Activated T-cell treated with anti-CD3 and anti-CD28 coated beads, Interleukin-2, amount 50 U/mL, for 4 hours (primary cell): ENCODE measurements around the gene CDK18. TPM values are rescaled to one million over a fixed set of nuclear protein-coding genes. Genes with fewer than 3 reads are reported as not detected.
A peak's percentile ranks its signal among the peaks of the same experiment; 100 is the strongest.

ENCODE experiments used
- ATAC-seq, 2 donors: fragments of 200-7000 bp; cut with Tn5 transposase; one replicate each; pipeline ENCODE4 v1.10.0; 2021
- DNase-seq: peaks from one replicate; pipeline ENCODE4 v3.0.0-alpha.2; 2020
- H3K27me3 Mint-ChIP-seq: one replicate; pipeline ENCODE4 v1.8.0; 2021; ENCODE audit warnings: low read depth, mixed read lengths
- H3K36me3 Mint-ChIP-seq: one replicate; pipeline ENCODE4 v1.8.0; 2022; ENCODE audit warnings: mixed read lengths; ENCODE audit not compliant: insufficient read depth
- H3K4me1 Mint-ChIP-seq: one replicate; pipeline ENCODE4 v1.8.0; 2021; ENCODE audit warnings: low read depth, mixed read lengths
- H3K4me3 Mint-ChIP-seq: one replicate; pipeline ENCODE4 v1.8.0; 2021; ENCODE audit warnings: mild to moderate bottlenecking, moderate library complexity, mixed read lengths
- H3K9me3 Mint-ChIP-seq: one replicate; pipeline ENCODE4 v1.8.0; 2021; ENCODE audit warnings: mixed read lengths
- total RNA-seq, 3 donors: library from RNA; stranded (reverse); gene quantifications; one replicate each; pipeline ENCODE4 v1.2.1, GENCODE V29; 2021

Gene CDK18
- total RNA-seq, 3 donors from 2014 or later = 0.76 to 1.9 (median 0.95) TPM

DNA sequence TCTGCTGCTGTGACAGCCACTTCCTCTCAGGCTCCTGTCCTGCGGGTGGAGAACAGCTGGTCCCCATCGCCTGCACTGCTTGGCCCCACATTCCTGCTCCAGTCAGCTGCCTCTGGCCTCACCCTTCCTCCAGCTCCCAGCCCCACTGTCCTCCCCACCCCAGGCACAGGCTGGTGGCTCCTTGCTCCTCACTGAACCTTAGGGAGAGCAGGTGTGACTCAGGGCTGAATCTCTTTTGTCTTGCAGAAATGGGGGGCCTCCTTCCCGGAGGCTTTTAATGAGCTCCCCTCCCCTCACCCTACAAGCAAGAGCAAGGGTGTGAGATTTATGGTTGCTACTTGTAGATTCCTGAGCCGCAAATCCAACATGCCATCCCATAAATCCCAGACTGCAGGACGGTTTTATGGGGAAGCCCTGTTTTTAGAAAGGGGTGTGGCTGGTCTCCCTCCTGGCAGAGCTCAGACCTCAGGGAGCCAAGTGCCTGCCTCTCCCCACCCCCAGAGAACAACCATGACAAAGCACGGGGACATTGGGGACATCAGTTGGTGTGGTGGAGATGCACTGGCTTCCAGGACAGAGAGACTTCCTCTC is 15.2 kb downstream of the CDK18 start:
- ATAC-seq (no peak), DNase-seq (no peak)
- Mint-ChIP-seq H3K36me3 (no peaks in the 10 kb centered on the region), H3K4me1 (no peaks in the 10 kb centered on the region), H3K27me3 (no peaks in the 10 kb centered on the region), H3K9me3 (no peaks in the 10 kb centered on the region), H3K4me3 (no peak overlapping the region)

GRCh38 chr1:205520709-205521108 is 16.2 kb downstream of the CDK18 start:
- no peaks in the 10 kb centered on the region for H3K9me3 Mint-ChIP-seq
- no peak overlapping the region for H3K4me3 Mint-ChIP-seq
- H3K27me3 Mint-ChIP-seq = no peaks in the 10 kb centered on the region
- ATAC-seq = no peak
- H3K36me3 Mint-ChIP-seq = no peaks in the 10 kb centered on the region
- no peak for DNase-seq
- no peaks in the 10 kb centered on the region for H3K4me1 Mint-ChIP-seq

DNA sequence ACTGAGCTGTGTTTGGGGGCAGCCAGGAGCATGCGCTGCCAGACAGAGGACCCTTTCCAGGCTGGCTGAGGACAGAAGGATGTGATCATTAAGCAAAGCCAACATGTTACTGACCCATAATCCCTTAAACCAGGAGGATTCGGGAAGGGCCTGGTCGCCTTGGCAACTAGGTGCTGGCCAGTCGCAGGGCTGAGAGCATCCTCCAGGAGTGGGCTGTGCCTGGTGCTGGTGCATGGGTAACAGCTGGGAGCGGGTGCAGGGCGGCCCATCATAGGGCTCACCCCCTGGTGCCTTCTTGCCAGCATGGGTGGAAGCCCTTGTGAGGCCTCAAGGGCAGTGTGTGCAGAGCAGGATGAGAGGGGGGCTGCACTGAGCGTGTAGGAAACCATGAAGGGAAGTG is 17.2 kb downstream of the CDK18 start:
- no peaks in the 10 kb centered on the region for H3K9me3 Mint-ChIP-seq

DNA sequence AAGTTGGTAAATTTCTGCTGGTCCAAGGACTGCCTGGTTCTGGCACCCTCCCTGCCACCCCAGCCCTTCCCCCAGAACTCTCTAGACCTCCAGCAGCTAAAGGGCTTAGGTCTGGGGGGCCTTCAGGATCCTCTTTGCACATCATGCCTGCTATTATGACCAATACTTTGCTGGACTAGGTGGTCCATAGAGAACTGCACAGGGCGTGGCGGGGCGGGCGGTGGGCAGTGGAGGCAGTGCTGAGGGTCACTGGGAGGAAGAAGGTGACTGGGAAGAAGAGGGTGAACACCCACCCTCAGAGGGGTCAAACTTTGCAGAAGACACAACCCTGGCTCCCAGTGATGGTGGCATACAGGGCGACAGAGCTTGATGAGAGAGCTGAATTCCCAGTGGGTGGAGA is 18.2 kb downstream of the CDK18 start:
- Mint-ChIP-seq H3K4me3 (no peak overlapping the region), H3K27me3 (no peaks in the 10 kb centered on the region), H3K4me1 (no peaks in the 10 kb centered on the region), H3K9me3 (no peaks in the 10 kb centered on the region), H3K36me3 (no peaks in the 10 kb centered on the region)
- DNase-seq (no peak), ATAC-seq (no peak)

More for the DNA sequence above, 17.2 kb downstream of the CDK18 start:
- no peak for ATAC-seq
- no peak overlapping the region for H3K4me3 Mint-ChIP-seq
- no peaks in the 10 kb centered on the region for H3K36me3 Mint-ChIP-seq
- DNase-seq = no peak
- no peaks in the 10 kb centered on the region for H3K4me1 Mint-ChIP-seq
- no peaks in the 10 kb centered on the region for H3K27me3 Mint-ChIP-seq

GRCh38 chr1:205523261-205523890 is 18.9 kb downstream of the CDK18 start:
- ATAC-seq = no peak
- no peak for DNase-seq
- no peaks in the 10 kb centered on the region for H3K9me3 Mint-ChIP-seq
- no peaks in the 10 kb centered on the region for H3K27me3 Mint-ChIP-seq
- H3K4me1 Mint-ChIP-seq = no peaks in the 10 kb centered on the region
- no peak overlapping the region for H3K4me3 Mint-ChIP-seq
- H3K36me3 Mint-ChIP-seq = no peaks in the 10 kb centered on the region

GRCh38 chr1:205523891-205524793 is 19.7 kb downstream of the CDK18 start:
- DNase-seq (peak; percentile 66), ATAC-seq (peak; percentile 44 to 53)
- no peak overlapping the region for H3K4me3 Mint-ChIP-seq
- no peaks in the 10 kb centered on the region for H3K9me3 Mint-ChIP-seq
- no peaks in the 10 kb centered on the region for H3K27me3 Mint-ChIP-seq
- no peaks in the 10 kb centered on the region for H3K4me1 Mint-ChIP-seq
- H3K36me3 Mint-ChIP-seq = no peaks in the 10 kb centered on the region

GRCh38 chr1:205524794-205525101 is 20.3 kb downstream of the CDK18 start:
- ATAC-seq (no peak), DNase-seq (no peak)
- no peaks in the 10 kb centered on the region for H3K27me3 Mint-ChIP-seq
- peaks cover 4% of the 10 kb centered on the region for H3K4me1 Mint-ChIP-seq
- no peaks in the 10 kb centered on the region for H3K36me3 Mint-ChIP-seq
- H3K4me3 Mint-ChIP-seq = no peak overlapping the region
- no peaks in the 10 kb centered on the region for H3K9me3 Mint-ChIP-seq

DNA sequence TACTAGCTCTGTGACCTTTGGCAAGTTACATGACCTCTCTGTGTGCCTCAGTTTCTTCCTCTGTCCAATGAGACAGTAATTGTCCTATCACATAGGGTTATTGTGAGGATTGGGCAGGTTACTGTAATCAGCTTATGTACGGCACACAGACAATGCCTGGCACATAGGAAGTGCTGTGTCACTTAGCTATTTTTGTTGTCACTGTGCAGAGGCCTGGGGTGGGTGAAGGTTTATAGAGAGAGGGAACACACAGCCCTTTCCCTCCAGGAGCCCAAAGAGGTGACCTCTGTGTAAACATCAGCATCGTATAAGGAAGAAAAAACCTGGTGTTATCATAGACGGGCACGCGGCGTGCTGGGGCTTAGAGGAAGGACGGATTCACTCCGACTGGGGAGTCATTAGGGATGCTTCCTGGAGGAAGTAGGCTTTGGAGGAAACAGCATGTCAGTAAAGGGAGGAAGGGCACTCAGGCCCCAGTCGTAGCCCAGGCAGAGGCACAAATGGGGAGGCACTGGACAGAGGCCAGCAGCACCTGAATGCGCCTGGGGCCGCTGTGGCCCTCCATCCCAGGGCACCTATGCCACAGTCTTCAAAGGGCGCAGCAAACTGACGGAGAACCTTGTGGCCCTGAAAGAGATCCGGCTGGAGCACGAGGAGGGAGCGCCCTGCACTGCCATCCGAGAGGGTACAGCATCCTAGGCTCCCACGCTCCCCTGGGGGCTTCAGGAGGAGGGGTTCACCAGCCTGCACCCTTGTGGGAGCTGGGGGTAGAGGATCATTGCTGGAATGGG is 21.2 kb downstream of the CDK18 start:
- ATAC-seq = no peak
- H3K4me1 Mint-ChIP-seq = peaks cover 4% of the 10 kb centered on the region
- H3K36me3 Mint-ChIP-seq = no peaks in the 10 kb centered on the region
- H3K9me3 Mint-ChIP-seq = no peaks in the 10 kb centered on the region
- no peak for DNase-seq
- H3K4me3 Mint-ChIP-seq = no peak overlapping the region
- no peaks in the 10 kb centered on the region for H3K27me3 Mint-ChIP-seq

GRCh38 chr1:205526431-205526830 is 22.0 kb downstream of the CDK18 start:
- ATAC-seq = no peak
- DNase-seq = no peak
- Mint-ChIP-seq H3K36me3 (no peaks in the 10 kb centered on the region), H3K4me1 (peaks cover 4% of the 10 kb centered on the region), H3K27me3 (no peaks in the 10 kb centered on the region), H3K9me3 (no peaks in the 10 kb centered on the region), H3K4me3 (no peak overlapping the region)

- Mint-ChIP-seq H3K4me1 (peaks cover 4% of the 10 kb centered on the region), H3K27me3 (no peaks in the 10 kb centered on the region)
Observed at GRCh38 chr1:205527931-205528330, 23.5 kb downstream of the CDK18 start.

GRCh38 chr1:205528446-205528886 is 24.0 kb downstream of the CDK18 start:
- H3K4me3 Mint-ChIP-seq = no peak overlapping the region

More at GRCh38 chr1:205527931-205528330, 23.5 kb downstream of the CDK18 start:
- H3K4me3 Mint-ChIP-seq = no peak overlapping the region
- no peaks in the 10 kb centered on the region for H3K9me3 Mint-ChIP-seq
- DNase-seq (no peak), ATAC-seq (no peak)
- H3K36me3 Mint-ChIP-seq = no peaks in the 10 kb centered on the region

GRCh38 chr1:205528887-205529825 is 24.7 kb downstream of the CDK18 start:
- H3K27me3 Mint-ChIP-seq = no peaks in the 10 kb centered on the region
- peak; percentile 83 for DNase-seq
- ATAC-seq = peak; percentile 90 to 91
- H3K4me1 Mint-ChIP-seq = peaks cover 4% of the 10 kb centered on the region
- peak overlapping the region; percentile 40 for H3K4me3 Mint-ChIP-seq
- no peaks in the 10 kb centered on the region for H3K9me3 Mint-ChIP-seq
- H3K36me3 Mint-ChIP-seq = no peaks in the 10 kb centered on the region

More at GRCh38 chr1:205528446-205528886, 24.0 kb downstream of the CDK18 start:
- ATAC-seq = no peak
- Mint-ChIP-seq H3K27me3 (no peaks in the 10 kb centered on the region), H3K36me3 (no peaks in the 10 kb centered on the region), H3K4me1 (peaks cover 4% of the 10 kb centered on the region), H3K9me3 (no peaks in the 10 kb centered on the region)
- DNase-seq = no peak

DNA sequence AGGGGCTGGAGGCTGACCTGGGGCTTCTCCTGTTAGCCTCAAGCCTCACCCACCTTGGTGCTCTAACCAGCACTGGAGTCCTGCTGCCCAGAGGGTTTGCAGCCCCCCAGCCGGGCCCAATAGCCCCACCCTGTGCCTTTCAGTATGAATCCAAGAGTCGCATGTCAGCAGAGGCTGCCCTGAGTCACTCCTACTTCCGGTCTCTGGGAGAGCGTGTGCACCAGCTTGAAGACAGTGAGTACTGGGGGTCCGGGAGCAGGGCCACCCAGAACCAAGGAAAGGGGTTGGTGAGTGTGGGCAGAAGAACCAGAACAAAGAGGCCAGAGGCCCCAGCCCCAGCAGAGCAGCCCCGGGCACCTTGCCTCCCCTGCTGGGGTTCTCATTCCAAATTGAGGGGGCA is 25.6 kb downstream of the CDK18 start:
- no peaks in the 10 kb centered on the region for H3K27me3 Mint-ChIP-seq
- H3K36me3 Mint-ChIP-seq = no peaks in the 10 kb centered on the region
- ATAC-seq (no peak), DNase-seq (no peak)
- H3K4me1 Mint-ChIP-seq = peaks cover 4% of the 10 kb centered on the region
- no peaks in the 10 kb centered on the region for H3K9me3 Mint-ChIP-seq
- H3K4me3 Mint-ChIP-seq = no peak overlapping the region
